HG02970 (cell line): ENCODE measurements around the gene NRSN2.
"Not testable (repeated sequence)": the region's sequence is repeated elsewhere in the genome, so short reads cannot be mapped to it uniquely, and the experiment has no call there.

ENCODE experiments used
- ATAC-seq: cut with Tn5 transposase; IDR thresholded peaks from one replicate; pipeline ENCODE4 v1.9.1; 2021; ENCODE audit warnings: mild to moderate bottlenecking, moderate library complexity, moderate number of reproducible peaks; ENCODE audit not compliant: unreplicated experiment, low FRiP score

NRSN2 gene

GRCh38 chr20:348972-349841, 2.3 kb downstream of the NRSN2 start:
- no peak for ATAC-seq

GRCh38 chr20:353166-353565, 6.3 kb downstream of the NRSN2 start:
- ATAC-seq: no peak

GRCh38 chr20:354298-354977, 7.5 kb downstream of the NRSN2 start:
- no peak for ATAC-seq

GRCh38 chr20:356154-356553, 9.2 kb downstream of the NRSN2 start:
- ATAC-seq: not testable (repeated sequence)

GRCh38 chr20:356745-357144, 9.8 kb downstream of the NRSN2 start:
- no peak for ATAC-seq

GRCh38 chr20:358891-359555, 12.1 kb downstream of the NRSN2 start:
- ATAC-seq: no peak

- ATAC-seq: no peak
Measured at GRCh38 chr20:361561-361960, 14.7 kb downstream of the NRSN2 start.

GRCh38 chr20:362271-363254, 15.7 kb downstream of the NRSN2 start:
- ATAC-seq: no peak

- ATAC-seq: no peak
Measured at GRCh38 chr20:363319-364078, 16.6 kb downstream of the NRSN2 start.

GRCh38 chr20:364905-365794, 18.2 kb downstream of the NRSN2 start:
- no peak for ATAC-seq

- no peak for ATAC-seq
Measured at GRCh38 chr20:366041-366718, 19.3 kb downstream of the NRSN2 start.

GRCh38 chr20:366719-367485, 20.0 kb downstream of the NRSN2 start:
- ATAC-seq: no peak

- no peak for ATAC-seq
Measured at GRCh38 chr20:367486-367887, 20.6 kb downstream of the NRSN2 start.

- no peak for ATAC-seq
Measured at GRCh38 chr20:368915-369314, 22.0 kb downstream of the NRSN2 start.

GRCh38 chr20:370151-370600, 23.3 kb downstream of the NRSN2 start:
- no peak for ATAC-seq

GRCh38 chr20:370977-371754, 24.3 kb downstream of the NRSN2 start:
- ATAC-seq: no peak
